Endothelial cell of umbilical vein (primary cell): ENCODE data around the gene ANKRD13D. TPM values are rescaled to one million over a fixed set of nuclear protein-coding genes. Genes with fewer than 3 reads are reported as not detected.

ENCODE experiments used
- BruUV-seq: library from RNA; stranded (reverse); fragments of 400-500 nt; replicated peaks from 2 replicates; lab custom pipeline; 2021; lab: Mats Ljungman, UMichigan
- CTCF ChIA-PET: fragments of 300-600, 350-600 bp; sonication (Branson Sonifier 250); formaldehyde crosslinking; loops from one replicate; lab custom pipeline; 2021; ENCODE audit warnings: antibody characterized with exemption, inconsistent platforms; lab: Charles Lee
- POLR2A ChIA-PET: fragments of 300-600, 350-600 bp; sonication (Branson Sonifier 250); formaldehyde crosslinking; loops from one replicate; lab custom pipeline; 2021; ENCODE audit warnings: antibody characterized with exemption, inconsistent platforms; lab: Charles Lee
- DNase-seq: peaks from one replicate; pipeline ENCODE4 v3.0.0-alpha.2; 2011; ENCODE audit warnings: low read depth, low spot score
- FAIRE-seq: peaks from 2 replicates; lab custom pipeline; 2011; peaks lifted over from hg19 to GRCh38; lab: Jason Lieb, UNC
- H2AFZ ChIP-seq: 2 replicates; pipeline ENCODE4 v1.6.0; 2012; ENCODE audit warnings: low read depth, low read length, control low read depth, inconsistent platforms
- H3K27ac ChIP-seq: 2 replicates; pipeline ENCODE4 v1.5.1; 2011; ENCODE audit warnings: low read depth, mild to moderate bottlenecking, control low read depth, low read length, moderate library complexity; ENCODE audit not compliant: insufficient read depth
- H3K27me3 ChIP-seq, 2 experiments: 2 replicates each; pipeline versions ENCODE4 v1.6.0 to v1.6.1; 2011; ENCODE audit warnings: low read length in 2 of 2, mixed read lengths in 1 of 2; ENCODE audit not compliant: control insufficient read depth in 2 of 2, insufficient read depth in 2 of 2
- H3K36me3 ChIP-seq, 2 experiments: 2 replicates in 1 of 2; 3 replicates in 1 of 2; pipeline ENCODE4 v1.5.1; 2011; ENCODE audit warnings: low read length in 2 of 2, mild to moderate bottlenecking in 1 of 2, moderate library complexity in 1 of 2; ENCODE audit not compliant: control insufficient read depth in 2 of 2, insufficient read depth in 2 of 2; ENCODE audit errors: extremely low read depth in 1 of 2
- H3K4me1 ChIP-seq: 3 replicates; pipeline ENCODE4 v1.5.1; 2011; ENCODE audit warnings: mild to moderate bottlenecking, low read length; ENCODE audit not compliant: control insufficient read depth, insufficient read depth; ENCODE audit errors: extremely low read depth
- H3K4me2 ChIP-seq: 2 replicates; pipeline ENCODE4 v1.6.1; 2011; ENCODE audit warnings: low read length, control low read depth, mixed read lengths; ENCODE audit not compliant: insufficient read depth
- H3K4me3 ChIP-seq, 3 experiments: fragments of 200-600 bp in 1 of 3; sonication (generic), shearing (Covaris generic) in 1 of 3; replicated peaks in 1 of 3; 2 replicates each; pipeline ENCODE4 v1.5.1; 2011 to 2016; ENCODE audit warnings: control low read depth in 3 of 3, low read length in 3 of 3, mild to moderate bottlenecking in 2 of 3, inconsistent platforms in 1 of 3, low read depth in 1 of 3, moderate library complexity in 1 of 3; ENCODE audit not compliant: insufficient read depth in 1 of 3
- H3K79me2 ChIP-seq: 2 replicates; pipeline ENCODE4 v1.6.0; 2012; ENCODE audit warnings: low read length, inconsistent platforms; ENCODE audit not compliant: control insufficient read depth, insufficient read depth
- H3K9ac ChIP-seq: replicated peaks from 2 replicates; pipeline ENCODE3; 2011; ENCODE audit warnings: low read length, control low read depth; ENCODE audit not compliant: insufficient read depth; ENCODE audit errors: extremely low read depth
- H3K9me1 ChIP-seq: replicated peaks from 3 replicates; pipeline ENCODE4 v1.6.0; 2011; ENCODE audit warnings: mild to moderate bottlenecking, low read length; ENCODE audit not compliant: control insufficient read depth, insufficient read depth; ENCODE audit errors: extremely low read depth
- H3K9me3 ChIP-seq: replicated peaks from 2 replicates; pipeline ENCODE4 v1.5.1; 2012; ENCODE audit warnings: low read length, inconsistent platforms; ENCODE audit not compliant: control insufficient read depth, insufficient read depth
- H4K20me1 ChIP-seq: replicated peaks from 2 replicates; pipeline ENCODE3; 2011; ENCODE audit warnings: mild to moderate bottlenecking, low read length; ENCODE audit not compliant: control insufficient read depth, insufficient read depth; ENCODE audit errors: extremely low read depth
- EZH2 ChIP-seq: IDR thresholded peaks from 2 replicates; pipeline ENCODE4 v1.6.1; 2012; ENCODE audit warnings: borderline replicate concordance, low read depth, mild to moderate bottlenecking, moderate library complexity, low read length, inconsistent platforms; ENCODE audit not compliant: severe bottlenecking
- FOS ChIP-seq: IDR thresholded peaks from 2 replicates; pipeline ENCODE4 v1.6.1; 2011; ENCODE audit warnings: mild to moderate bottlenecking, low read length, moderate library complexity, borderline replicate concordance; ENCODE audit not compliant: insufficient read depth
- GATA2 ChIP-seq: IDR thresholded peaks from 2 replicates; pipeline ENCODE4 v1.7.0; 2011; ENCODE audit warnings: low read depth, mild to moderate bottlenecking, moderate library complexity, mixed read lengths, low read length; ENCODE audit not compliant: insufficient read length, insufficient read depth
- JUN ChIP-seq: IDR thresholded peaks from 2 replicates; pipeline ENCODE4 v1.6.1; 2011; ENCODE audit warnings: borderline replicate concordance, low read depth; ENCODE audit not compliant: insufficient read length, insufficient read depth
- MYC ChIP-seq: IDR thresholded peaks from one replicate; pipeline ENCODE4 v1.6.1; 2011; ENCODE audit warnings: mild to moderate bottlenecking, low read depth, low read length
- POLR2A ChIP-seq: IDR thresholded peaks from 2 replicates; pipeline ENCODE4 v1.6.1; 2012; ENCODE audit warnings: low read depth, mild to moderate bottlenecking, control low read depth, low read length
- POLR2AphosphoS5 ChIP-seq: IDR thresholded peaks from 2 replicates; pipeline ENCODE4 v1.6.1; 2012; ENCODE audit warnings: low read depth, mild to moderate bottlenecking, control low read depth, low read length, moderate library complexity; ENCODE audit not compliant: insufficient read depth
- dilution Hi-C: fragments of 300-500 bp; cut with MboI; formaldehyde crosslinking; loops from one replicate; pipeline ENCODE4 v1.15.0; 2019; ENCODE audit warnings: low sequenced_read_pairs; ENCODE audit not compliant: extremely low pct_ligation_motif_present
- intact Hi-C: fragments of 100-400 bp; cut with micrococcal nuclease; formaldehyde crosslinking; loops from one replicate; pipeline ENCODE4 v1.10.0; 2022
- polyA plus RNA-seq, 4 experiments: library from polyadenylated mRNA; depleted of rRNA in 3 of 4; stranded (reverse) in 3 of 4; unstranded in 1 of 4; fragments of >200 nt; gene quantifications; 2 replicates each; pipeline versions ENCODE4 v1.2.1 to v1.2.3, GENCODE V29; 2011 to 2012; ENCODE audit warnings: missing spikeins in 1 of 4
- total RNA-seq: library from RNA; stranded (reverse); gene quantifications from 2 replicates; pipeline ENCODE4 v1.2.3, GENCODE V29; 2021
- TF ChIP-seq, protein P1 (sequence below), 2 donors: IDR thresholded peaks; 1 replicate in 1 of 2; 2 replicates in 1 of 2; pipeline ENCODE4 v1.5.1; 2011; ENCODE audit warnings: low read length in 2 of 2, mild to moderate bottlenecking in 2 of 2, moderate library complexity in 2 of 2, control low read depth in 1 of 2, inconsistent platforms in 1 of 2, low read depth in 1 of 2; ENCODE audit not compliant: insufficient read depth in 1 of 2; ENCODE audit errors: extremely low read depth in 1 of 2
- TF ChIP-seq, protein P2 (sequence below): IDR thresholded peaks from 2 replicates; pipeline ENCODE4 v1.6.1; 2011; ENCODE audit not compliant: insufficient read depth, insufficient read length

ANKRD13D gene
- total and polyA plus RNA-seq, 2 donors (not counting 3 experiments of a cell fraction or from before 2014, with no cell fraction given): 43.5 to 57.5 TPM

DNA sequence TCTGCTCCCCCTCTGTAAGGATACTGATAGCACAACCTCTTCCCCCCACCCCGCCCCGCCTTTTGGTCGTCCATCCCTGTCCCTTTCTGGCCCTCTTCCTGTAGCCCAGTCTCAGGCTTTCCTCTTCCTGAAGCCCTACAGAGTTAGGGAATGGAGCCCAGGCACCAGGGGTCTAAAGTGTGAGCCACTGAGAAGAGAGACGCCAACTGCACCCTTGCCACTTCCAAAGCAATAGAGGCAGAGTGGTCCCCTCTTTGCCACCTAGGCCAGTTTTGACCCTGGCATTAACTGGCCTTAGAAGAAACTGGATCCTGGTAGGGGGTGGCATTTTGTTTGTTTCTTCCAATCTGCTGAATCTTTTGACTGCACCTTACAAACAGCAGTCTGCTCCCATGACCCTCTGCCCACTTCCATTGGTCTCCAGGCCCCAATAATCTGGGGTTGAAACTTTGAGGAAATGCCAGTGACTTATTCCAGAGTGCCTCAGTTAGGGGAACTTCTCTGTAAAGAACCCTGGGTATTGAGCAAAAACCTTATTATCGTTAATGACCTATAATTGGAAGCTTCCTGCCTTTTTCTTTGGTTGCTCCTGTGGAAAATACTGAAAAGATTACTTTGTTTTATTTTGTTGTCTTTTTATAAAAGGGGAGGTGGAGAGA is 32.5 kb upstream of the ANKRD13D start:
- BruUV-seq: no TSS peak
- CTCF ChIA-PET: interaction anchor here (1.1 kb wide), 1 partner anchor 21 kb away, joined by 4 read pairs; no protein-coding TSS in a partner anchor

More for the DNA sequence above, 32.5 kb upstream of the ANKRD13D start:
- intact Hi-C loops: no loop called here
- TF ChIP-seq, protein P1, sequence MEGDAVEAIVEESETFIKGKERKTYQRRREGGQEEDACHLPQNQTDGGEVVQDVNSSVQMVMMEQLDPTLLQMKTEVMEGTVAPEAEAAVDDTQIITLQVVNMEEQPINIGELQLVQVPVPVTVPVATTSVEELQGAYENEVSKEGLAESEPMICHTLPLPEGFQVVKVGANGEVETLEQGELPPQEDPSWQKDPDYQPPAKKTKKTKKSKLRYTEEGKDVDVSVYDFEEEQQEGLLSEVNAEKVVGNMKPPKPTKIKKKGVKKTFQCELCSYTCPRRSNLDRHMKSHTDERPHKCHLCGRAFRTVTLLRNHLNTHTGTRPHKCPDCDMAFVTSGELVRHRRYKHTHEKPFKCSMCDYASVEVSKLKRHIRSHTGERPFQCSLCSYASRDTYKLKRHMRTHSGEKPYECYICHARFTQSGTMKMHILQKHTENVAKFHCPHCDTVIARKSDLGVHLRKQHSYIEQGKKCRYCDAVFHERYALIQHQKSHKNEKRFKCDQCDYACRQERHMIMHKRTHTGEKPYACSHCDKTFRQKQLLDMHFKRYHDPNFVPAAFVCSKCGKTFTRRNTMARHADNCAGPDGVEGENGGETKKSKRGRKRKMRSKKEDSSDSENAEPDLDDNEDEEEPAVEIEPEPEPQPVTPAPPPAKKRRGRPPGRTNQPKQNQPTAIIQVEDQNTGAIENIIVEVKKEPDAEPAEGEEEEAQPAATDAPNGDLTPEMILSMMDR (IDR thresholded peaks at IDR 0.05; ENCODE audit: extremely low read depth in 1 of 2, insufficient read depth in 1 of 2, low read depth in 1 of 2, low read length in 2 of 2): no peak
- no peak for TF ChIP-seq FOS
- no peak for TF ChIP-seq JUN
- no peak for TF ChIP-seq GATA2
- TF ChIP-seq, protein P2, sequence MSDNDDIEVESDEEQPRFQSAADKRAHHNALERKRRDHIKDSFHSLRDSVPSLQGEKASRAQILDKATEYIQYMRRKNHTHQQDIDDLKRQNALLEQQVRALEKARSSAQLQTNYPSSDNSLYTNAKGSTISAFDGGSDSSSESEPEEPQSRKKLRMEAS: no peak
- TF ChIP-seq POLR2AphosphoS5: no peak
- TF ChIP-seq EZH2: no peak
- TF ChIP-seq MYC: no peak
- TF ChIP-seq POLR2A: no peak
- Histone ChIP-seq H3K79me2 (no peaks in the 10 kb centered on the region), H3K4me2 (no peak overlapping the region), H3K9me1 (no peaks in the 10 kb centered on the region), H3K27me3 (no peaks in the 10 kb centered on the region), H3K4me3 (no peak overlapping the region), H3K27ac (no peak overlapping the region), H4K20me1 (no peaks in the 10 kb centered on the region), H3K4me1 (no peaks in the 10 kb centered on the region), H3K9ac (no peak overlapping the region), H3K36me3 (peaks cover 37 to 48% of the 10 kb centered on the region in 2 experiments), H3K9me3 (no peaks in the 10 kb centered on the region), H2AFZ (no peak overlapping the region)
- DNase-seq (no peak), FAIRE-seq (no peak)
- POLR2A ChIA-PET: no interaction called here
- dilution Hi-C loops: no loop called here
